GM23338 (cell line): ENCODE data around the gene L1CAM.

Source experiments
- CREB1 ChIP-seq: fragments of 250-450 bp; sonication (Bioruptor Pico); IDR thresholded peaks from 2 replicates; pipeline ENCODE4 v1.5.0; 2020; ENCODE audit warnings: low read depth, mild to moderate bottlenecking, moderate library complexity
- CTCF ChIP-seq, 2 experiments: fragments of 200-600 bp in 1 of 2; sonication (generic) in 1 of 2; conservative IDR thresholded peaks; 2 replicates each; pipeline versions ENCODE4 v1.5.1 to v1.6.1; 2016 to 2017; ENCODE audit warnings: antibody characterized with exemption in 2 of 2, low read depth in 2 of 2, mild to moderate bottlenecking in 2 of 2, moderate library complexity in 1 of 2
- ETS1 ChIP-seq: IDR thresholded peaks from 2 replicates; pipeline ENCODE4 v1.6.1; 2016; ENCODE audit warnings: antibody characterized with exemption
- EZH2 ChIP-seq: fragments of 200-600 bp; sonication (generic); IDR thresholded peaks from one replicate; pipeline ENCODE4 v1.8.0; 2017; ENCODE audit warnings: antibody characterized with exemption, mild to moderate bottlenecking, low read depth; ENCODE audit not compliant: unreplicated experiment
- POLR2AphosphoS5 ChIP-seq: IDR thresholded peaks from 2 replicates; pipeline ENCODE4 v1.6.1; 2016; ENCODE audit warnings: antibody characterized with exemption, low read depth
- REST ChIP-seq: IDR thresholded peaks from one replicate; pipeline ENCODE4 v1.6.1; 2018; ENCODE audit warnings: antibody characterized with exemption; ENCODE audit not compliant: unreplicated experiment
- ZNF331 ChIP-seq: fragments of 250-450 bp; sonication (Bioruptor Pico); IDR thresholded peaks from 2 replicates; pipeline ENCODE4 v1.5.0; 2020; ENCODE audit warnings: low read depth, mild to moderate bottlenecking, moderate library complexity

GRCh38 chrX:153933748-153934147, 47.8 kb upstream of the L1CAM start:
- TF ChIP-seq CTCF (conservative IDR thresholded peaks at IDR 0.05; ENCODE audit: low read depth in 2 of 2) (no peak), ZNF331 (no peak), EZH2 (no peak), ETS1 (no peak), REST (no peak), CREB1 (CRISPR knock-in tag) (no peak), POLR2AphosphoS5 (no peak)
